ENCODE data around the gene OR11L1.

Gene OR11L1, protein sequence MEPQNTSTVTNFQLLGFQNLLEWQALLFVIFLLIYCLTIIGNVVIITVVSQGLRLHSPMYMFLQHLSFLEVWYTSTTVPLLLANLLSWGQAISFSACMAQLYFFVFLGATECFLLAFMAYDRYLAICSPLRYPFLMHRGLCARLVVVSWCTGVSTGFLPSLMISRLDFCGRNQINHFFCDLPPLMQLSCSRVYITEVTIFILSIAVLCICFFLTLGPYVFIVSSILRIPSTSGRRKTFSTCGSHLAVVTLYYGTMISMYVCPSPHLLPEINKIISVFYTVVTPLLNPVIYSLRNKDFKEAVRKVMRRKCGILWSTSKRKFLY
- 0 to 0.09 (median 0) reads per million in 3 donors for total RNA-seq

DNA sequence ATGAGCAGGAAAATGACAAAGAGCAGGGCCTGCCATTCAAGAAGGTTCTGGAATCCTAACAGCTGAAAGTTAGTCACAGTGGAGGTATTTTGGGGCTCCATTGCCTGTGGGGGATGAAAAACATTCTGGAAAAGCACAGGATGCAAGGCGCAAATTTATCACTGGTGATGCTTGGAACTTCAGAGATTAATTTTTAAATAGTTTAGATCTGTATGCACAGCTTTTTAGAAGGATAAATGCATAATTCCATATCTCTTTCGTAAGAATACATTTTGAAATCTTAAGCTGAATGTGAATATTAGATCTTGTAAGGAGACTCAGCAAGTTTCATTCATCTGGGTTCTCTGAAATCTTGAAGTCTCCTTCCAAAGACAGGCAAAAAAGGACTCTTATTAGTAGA lies at the start of gene OR11L1:
Gene OR11L1, minus strand, starts transcription at position 101 of the 400 bp plus-strand sequence. Its CDS starts 0 bp downstream, at position 101.
- H3K4me1 ChIP-seq (ENCODE audit: control insufficient read depth, insufficient read depth, low read length, poor library complexity, severe bottlenecking) = no peaks in the 10 kb centered on the region
- no peaks in the 10 kb centered on the region for H3K9me3 ChIP-seq (ENCODE audit: control insufficient read depth, low read length)

DNA sequence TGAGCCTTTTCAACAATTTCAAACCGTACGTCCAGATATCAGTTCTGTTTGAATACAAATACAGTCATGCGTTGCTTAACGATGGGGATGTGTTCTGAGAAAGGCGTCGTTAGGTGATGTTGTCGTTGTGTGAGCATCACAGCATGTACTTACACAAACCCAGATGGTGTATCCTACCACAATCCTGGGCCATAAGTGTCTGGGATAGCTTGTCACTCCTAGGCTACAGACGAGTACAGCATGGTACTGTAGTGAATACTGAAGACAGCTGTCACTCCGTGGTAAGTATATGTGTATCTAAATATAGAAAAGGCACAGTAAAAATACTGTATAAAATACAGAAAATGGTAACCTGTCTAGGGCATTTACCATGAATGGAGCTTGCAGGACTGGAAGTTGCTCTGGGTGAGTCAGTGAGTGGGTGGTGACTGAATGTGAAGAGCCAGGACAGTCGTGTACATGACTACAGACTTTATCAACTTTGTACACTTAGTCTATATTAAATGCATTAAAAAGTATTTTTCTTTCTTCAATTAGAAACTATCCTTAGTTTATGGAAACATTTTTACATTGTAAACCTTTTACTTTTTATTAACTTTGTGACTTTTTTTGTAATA lies 43.2 kb upstream of the OR11L1 start:
- H3K27me3 ChIP-seq (replicated peaks; ENCODE audit: control insufficient read depth, insufficient read depth, low read length, poor library complexity, severe bottlenecking) = no peaks in the 10 kb centered on the region
- no peak overlapping the region for H3K27ac ChIP-seq (ENCODE audit: insufficient read depth, low read length, poor library complexity, severe bottlenecking)
- no peaks in the 10 kb centered on the region for H3K9me3 ChIP-seq (ENCODE audit: control insufficient read depth, low read length)
- H3K36me3 ChIP-seq (ENCODE audit: control insufficient read depth, insufficient read depth, low read length) = no peaks in the 10 kb centered on the region
- no peaks in the 10 kb centered on the region for H3K4me1 ChIP-seq (ENCODE audit: control insufficient read depth, insufficient read depth, low read length, poor library complexity, severe bottlenecking)
- no peak for DNase-seq
- H3K4me3 ChIP-seq (ENCODE audit: insufficient read depth, low read depth, low read length, poor library complexity, severe bottlenecking) = no peak overlapping the region

More for the DNA sequence above, at the start of gene OR11L1:
- no peaks in the 10 kb centered on the region for H3K36me3 ChIP-seq (ENCODE audit: control insufficient read depth, insufficient read depth, low read length)
- DNase-seq = no peak
- no peak within 1 kb of the TSS for H3K4me3 ChIP-seq (ENCODE audit: insufficient read depth, low read depth, low read length, poor library complexity, severe bottlenecking)
- no peak within 1 kb of the TSS for H3K27ac ChIP-seq (ENCODE audit: insufficient read depth, low read length, poor library complexity, severe bottlenecking)
- H3K27me3 ChIP-seq (replicated peaks; ENCODE audit: control insufficient read depth, insufficient read depth, low read length, poor library complexity, severe bottlenecking) = no peaks in the 10 kb centered on the region

DNA sequence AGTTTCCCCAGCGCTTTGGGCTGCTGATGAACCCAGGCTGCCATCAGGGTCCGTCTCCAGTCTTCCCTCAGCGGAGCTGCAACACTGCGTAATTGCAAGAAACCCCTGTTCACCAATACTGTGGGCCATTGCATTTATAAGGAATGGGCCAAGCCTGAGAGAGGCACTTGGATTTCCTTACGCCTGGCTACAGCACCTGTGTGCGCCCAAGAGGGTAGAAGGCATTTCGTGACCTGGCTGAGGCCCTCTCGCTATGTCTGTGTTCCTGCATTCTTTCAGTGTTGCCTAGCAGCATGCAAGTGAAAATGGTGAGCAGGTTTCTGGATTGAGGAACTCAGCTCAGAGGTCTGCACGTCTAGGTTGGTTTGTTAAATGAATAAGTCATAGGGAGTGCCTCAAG lies 41.6 kb upstream of the OR11L1 start:
- H3K27ac ChIP-seq (ENCODE audit: insufficient read depth, low read length, poor library complexity, severe bottlenecking) = no peak overlapping the region
- no peak for DNase-seq
- no peaks in the 10 kb centered on the region for H3K9me3 ChIP-seq (ENCODE audit: control insufficient read depth, low read length)
- no peaks in the 10 kb centered on the region for H3K4me1 ChIP-seq (ENCODE audit: control insufficient read depth, insufficient read depth, low read length, poor library complexity, severe bottlenecking)
- no peak overlapping the region for H3K4me3 ChIP-seq (ENCODE audit: insufficient read depth, low read depth, low read length, poor library complexity, severe bottlenecking)
- H3K36me3 ChIP-seq (ENCODE audit: control insufficient read depth, insufficient read depth, low read length) = no peaks in the 10 kb centered on the region
- no peaks in the 10 kb centered on the region for H3K27me3 ChIP-seq (replicated peaks; ENCODE audit: control insufficient read depth, insufficient read depth, low read length, poor library complexity, severe bottlenecking)

- Histone ChIP-seq H3K27me3 (replicated peaks; ENCODE audit: control insufficient read depth, insufficient read depth, low read length, poor library complexity, severe bottlenecking) (no peaks in the 10 kb centered on the region), H3K4me3 (ENCODE audit: insufficient read depth, low read depth, low read length, poor library complexity, severe bottlenecking) (no peak overlapping the region), H3K36me3 (ENCODE audit: control insufficient read depth, insufficient read depth, low read length) (no peaks in the 10 kb centered on the region), H3K27ac (ENCODE audit: insufficient read depth, low read length, poor library complexity, severe bottlenecking) (no peak overlapping the region), H3K4me1 (ENCODE audit: control insufficient read depth, insufficient read depth, low read length, poor library complexity, severe bottlenecking) (no peaks in the 10 kb centered on the region), H3K9me3 (ENCODE audit: control insufficient read depth, low read length) (no peaks in the 10 kb centered on the region)
- DNase-seq = no peak
These were observed 23.7 kb upstream of the OR11L1 start for GRCh38 chr1:247865416-247865815.

GRCh38 chr1:247864644-247865043 lies 22.9 kb upstream of the OR11L1 start:
- no peaks in the 10 kb centered on the region for H3K36me3 ChIP-seq (ENCODE audit: control insufficient read depth, insufficient read depth, low read length)
- H3K9me3 ChIP-seq (ENCODE audit: control insufficient read depth, low read length) = no peaks in the 10 kb centered on the region

DNA sequence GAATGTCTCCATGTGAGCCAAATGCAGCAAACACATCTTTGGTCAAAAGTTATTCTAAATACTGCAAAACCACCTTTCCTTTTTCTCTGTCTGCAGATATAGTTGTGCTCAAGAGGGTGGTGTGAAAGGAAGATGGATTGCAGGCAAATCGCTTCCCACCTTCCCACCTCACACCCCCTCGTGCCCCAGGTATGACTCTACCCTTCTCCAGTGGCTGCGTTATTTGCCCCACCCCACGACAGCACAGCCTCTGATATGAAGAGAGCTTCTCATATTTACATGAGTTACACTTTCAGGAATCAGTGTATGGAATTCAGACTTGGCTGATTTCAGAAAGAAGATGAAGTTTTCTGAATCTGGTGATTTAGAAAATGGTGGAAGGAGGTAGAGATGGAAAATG lies 21.1 kb upstream of the OR11L1 start:
- Histone ChIP-seq H3K4me3 (ENCODE audit: insufficient read depth, low read depth, low read length, poor library complexity, severe bottlenecking) (no peak overlapping the region), H3K9me3 (ENCODE audit: control insufficient read depth, low read length) (no peaks in the 10 kb centered on the region), H3K27me3 (replicated peaks; ENCODE audit: control insufficient read depth, insufficient read depth, low read length, poor library complexity, severe bottlenecking) (peaks cover 5% of the 10 kb centered on the region), H3K36me3 (ENCODE audit: control insufficient read depth, insufficient read depth, low read length) (no peaks in the 10 kb centered on the region), H3K27ac (ENCODE audit: insufficient read depth, low read length, poor library complexity, severe bottlenecking) (no peak overlapping the region), H3K4me1 (ENCODE audit: control insufficient read depth, insufficient read depth, low read length, poor library complexity, severe bottlenecking) (peaks cover 5% of the 10 kb centered on the region)
- no peak for DNase-seq

More at GRCh38 chr1:247864644-247865043, 22.9 kb upstream of the OR11L1 start:
- Histone ChIP-seq H3K27me3 (replicated peaks; ENCODE audit: control insufficient read depth, insufficient read depth, low read length, poor library complexity, severe bottlenecking) (no peaks in the 10 kb centered on the region), H3K4me1 (ENCODE audit: control insufficient read depth, insufficient read depth, low read length, poor library complexity, severe bottlenecking) (no peaks in the 10 kb centered on the region), H3K27ac (ENCODE audit: insufficient read depth, low read length, poor library complexity, severe bottlenecking) (no peak overlapping the region), H3K4me3 (ENCODE audit: insufficient read depth, low read depth, low read length, poor library complexity, severe bottlenecking) (no peak overlapping the region)
- DNase-seq = no peak

- H3K27ac ChIP-seq (ENCODE audit: insufficient read depth, low read length, poor library complexity, severe bottlenecking) = no peak overlapping the region
- H3K36me3 ChIP-seq (ENCODE audit: control insufficient read depth, insufficient read depth, low read length) = no peaks in the 10 kb centered on the region
- H3K4me3 ChIP-seq (ENCODE audit: insufficient read depth, low read depth, low read length, poor library complexity, severe bottlenecking) = peak overlapping the region; percentile 40
- H3K27me3 ChIP-seq (replicated peaks; ENCODE audit: control insufficient read depth, insufficient read depth, low read length, poor library complexity, severe bottlenecking) = peaks cover 5% of the 10 kb centered on the region
- H3K9me3 ChIP-seq (ENCODE audit: control insufficient read depth, low read length) = no peaks in the 10 kb centered on the region
- DNase-seq = no peak
- peaks cover 6% of the 10 kb centered on the region for H3K4me1 ChIP-seq (ENCODE audit: control insufficient read depth, insufficient read depth, low read length, poor library complexity, severe bottlenecking)
These were observed 16.4 kb upstream of the OR11L1 start for GRCh38 chr1:247857985-247858619.

GRCh38 chr1:247857069-247857984 lies 15.6 kb upstream of the OR11L1 start, which contains the start of gene TRIM58:
Gene TRIM58, plus strand, starts transcription at chr1:247857187. Its CDS starts 60 bp downstream, at chr1:247857247.
- Histone ChIP-seq H3K4me1 (ENCODE audit: control insufficient read depth, insufficient read depth, low read length, poor library complexity, severe bottlenecking) (peaks cover 6% of the 10 kb centered on the region), H3K9me3 (ENCODE audit: control insufficient read depth, low read length) (no peaks in the 10 kb centered on the region), H3K27me3 (replicated peaks; ENCODE audit: control insufficient read depth, insufficient read depth, low read length, poor library complexity, severe bottlenecking) (peaks cover 5% of the 10 kb centered on the region), H3K4me3 (ENCODE audit: insufficient read depth, low read depth, low read length, poor library complexity, severe bottlenecking) (peak within 1 kb of the TSS; percentile 40), H3K36me3 (ENCODE audit: control insufficient read depth, insufficient read depth, low read length) (no peaks in the 10 kb centered on the region), H3K27ac (ENCODE audit: insufficient read depth, low read length, poor library complexity, severe bottlenecking) (no peak within 1 kb of the TSS)
- DNase-seq = no peak

DNA sequence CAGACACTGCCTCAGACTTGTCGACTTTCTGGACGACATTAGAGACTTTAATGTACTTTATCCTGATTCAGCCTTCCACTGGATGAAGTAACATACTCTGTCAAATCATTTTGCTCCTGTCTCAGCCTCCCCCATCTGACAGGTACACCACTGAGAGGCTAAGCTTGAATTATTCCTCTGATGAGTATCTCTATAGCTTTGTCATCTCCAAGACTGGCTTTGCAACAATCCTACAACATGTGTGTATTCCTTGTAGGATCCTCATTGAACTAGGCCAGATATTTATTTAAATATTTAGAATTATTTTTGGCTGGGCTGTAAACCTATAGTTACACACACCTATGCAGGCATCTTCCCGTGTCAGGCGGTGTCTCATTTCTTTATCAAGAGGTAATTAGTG lies 14.2 kb upstream of the OR11L1 start:
- Histone ChIP-seq H3K36me3 (ENCODE audit: control insufficient read depth, insufficient read depth, low read length) (no peaks in the 10 kb centered on the region), H3K9me3 (ENCODE audit: control insufficient read depth, low read length) (no peaks in the 10 kb centered on the region), H3K27ac (ENCODE audit: insufficient read depth, low read length, poor library complexity, severe bottlenecking) (no peak overlapping the region), H3K4me1 (ENCODE audit: control insufficient read depth, insufficient read depth, low read length, poor library complexity, severe bottlenecking) (peaks cover 6% of the 10 kb centered on the region), H3K27me3 (replicated peaks; ENCODE audit: control insufficient read depth, insufficient read depth, low read length, poor library complexity, severe bottlenecking) (peaks cover 5% of the 10 kb centered on the region), H3K4me3 (ENCODE audit: insufficient read depth, low read depth, low read length, poor library complexity, severe bottlenecking) (no peak overlapping the region)
- DNase-seq = no peak

All from effector memory CD4-positive, alpha-beta T cell (primary cell).